ENCODE data around the gene AQP1. TPM values are rescaled to one million over a fixed set of nuclear protein-coding genes. Genes with fewer than 3 reads are reported as not detected.

The AQP1 gene
- polyA plus RNA-seq, 1 donor (not counting 4 experiments of a cell fraction or from before 2014, with no cell fraction given): 0.07 TPM

- H3K4me1 ChIP-seq (ENCODE audit: control insufficient read depth, extremely low read depth, insufficient read depth, low read length): peaks cover 22% of the 10 kb centered on the region
- no peaks in the 10 kb centered on the region for H3K9me1 ChIP-seq (ENCODE audit: control insufficient read depth, extremely low read depth, insufficient read depth, low read length)
- H3K4me3 ChIP-seq (ENCODE audit: control insufficient read depth in 2 of 3, extremely low read depth in 1 of 3, insufficient read depth in 2 of 3, low read depth in 1 of 3, low read length in 3 of 3): no peak overlapping the region
- FAIRE-seq: no peak
- H3K79me2 ChIP-seq (ENCODE audit: control insufficient read depth, insufficient read depth, low read length): no peaks in the 10 kb centered on the region
- TF ChIP-seq EZH2 (IDR thresholded peaks at IDR 0.05; ENCODE audit: low read length): no peak
- TF ChIP-seq CTCF (optimal IDR thresholded peaks at IDR 0.05 in 1 of 3, IDR thresholded peaks at IDR 0.05 in 1 of 3, conservative IDR thresholded peaks at IDR 0.05 in 1 of 3; ENCODE audit: extremely low read depth in 1 of 3, insufficient read depth in 2 of 3, low read length in 3 of 3): no peak
- no peaks in the 10 kb centered on the region for H3K36me3 ChIP-seq (ENCODE audit: control insufficient read depth in 2 of 2, extremely low read depth in 1 of 2, insufficient read depth in 2 of 2, low read length in 2 of 2)
- H3K4me2 ChIP-seq (ENCODE audit: control insufficient read depth, extremely low read depth, insufficient read depth, low read depth, low read length): no peak overlapping the region
- H3K9me3 ChIP-seq (ENCODE audit: control insufficient read depth, low read depth, low read length): no peaks in the 10 kb centered on the region
- dilution Hi-C loops (cut with MboI; ENCODE audit: extremely low pct_ligation_motif_present, low sequenced_read_pairs): no loop called here
- no peak overlapping the region for H2AFZ ChIP-seq (ENCODE audit: control insufficient read depth, low read length)
- no peaks in the 10 kb centered on the region for H3K27me3 ChIP-seq (ENCODE audit: control insufficient read depth, extremely low read depth, insufficient read depth, low read length)
- no peaks in the 10 kb centered on the region for H4K20me1 ChIP-seq (ENCODE audit: control insufficient read depth, extremely low read depth, insufficient read depth, low read length)
- no peak for DNase-seq (ENCODE audit: low read depth, low spot score)
- H3K9ac ChIP-seq (ENCODE audit: control insufficient read depth, extremely low read depth, insufficient read depth, low read length): no peak overlapping the region
- no peak overlapping the region for H3K27ac ChIP-seq (ENCODE audit: control insufficient read depth, insufficient read depth, low read length)
Measured at GRCh38 chr7:30918676-30919075, 7.0 kb downstream of the AQP1 start.

- TF ChIP-seq EZH2 (IDR thresholded peaks at IDR 0.05; ENCODE audit: low read length) (no peak), CTCF (optimal IDR thresholded peaks at IDR 0.05 in 1 of 3, IDR thresholded peaks at IDR 0.05 in 1 of 3, conservative IDR thresholded peaks at IDR 0.05 in 1 of 3; ENCODE audit: extremely low read depth in 1 of 3, insufficient read depth in 2 of 3, low read length in 3 of 3) (no peak)
- no peak for FAIRE-seq
- no peaks in the 10 kb centered on the region for H3K27me3 ChIP-seq (ENCODE audit: control insufficient read depth, extremely low read depth, insufficient read depth, low read length)
- H3K27ac ChIP-seq (ENCODE audit: control insufficient read depth, insufficient read depth, low read length): no peak overlapping the region
- DNase-seq (ENCODE audit: low read depth, low spot score): no peak
- peaks cover 12% of the 10 kb centered on the region for H3K4me1 ChIP-seq (ENCODE audit: control insufficient read depth, extremely low read depth, insufficient read depth, low read length)
- H3K9me3 ChIP-seq (ENCODE audit: control insufficient read depth, low read depth, low read length): no peaks in the 10 kb centered on the region
- H2AFZ ChIP-seq (ENCODE audit: control insufficient read depth, low read length): no peak overlapping the region
- no peaks in the 10 kb centered on the region for H3K9me1 ChIP-seq (ENCODE audit: control insufficient read depth, extremely low read depth, insufficient read depth, low read length)
- no peak overlapping the region for H3K9ac ChIP-seq (ENCODE audit: control insufficient read depth, extremely low read depth, insufficient read depth, low read length)
- dilution Hi-C loops (cut with MboI; ENCODE audit: extremely low pct_ligation_motif_present, low sequenced_read_pairs): no loop called here
- no peaks in the 10 kb centered on the region for H3K79me2 ChIP-seq (ENCODE audit: control insufficient read depth, insufficient read depth, low read length)
- no peak overlapping the region for H3K4me3 ChIP-seq (ENCODE audit: control insufficient read depth in 2 of 3, extremely low read depth in 1 of 3, insufficient read depth in 2 of 3, low read depth in 1 of 3, low read length in 3 of 3)
- no peak overlapping the region for H3K4me2 ChIP-seq (ENCODE audit: control insufficient read depth, extremely low read depth, insufficient read depth, low read depth, low read length)
- H4K20me1 ChIP-seq (ENCODE audit: control insufficient read depth, extremely low read depth, insufficient read depth, low read length): no peaks in the 10 kb centered on the region
- H3K36me3 ChIP-seq (ENCODE audit: control insufficient read depth in 2 of 2, extremely low read depth in 1 of 2, insufficient read depth in 2 of 2, low read length in 2 of 2): no peaks in the 10 kb centered on the region
Measured at GRCh38 chr7:30920021-30920583, 8.4 kb downstream of the AQP1 start.
